Caco-2 (cell line): ENCODE results near the gene SMARCD3. TPM values are rescaled to one million over a fixed set of nuclear protein-coding genes. Genes with fewer than 3 reads are reported as not detected.
A peak's percentile ranks its signal among the peaks of the same experiment; 100 is the strongest.

ENCODE experiments used
- BruUV-seq: library from RNA; stranded (reverse); fragments of 400-500 nt; replicated peaks from 2 replicates; lab custom pipeline; 2021; lab: Mats Ljungman, UMichigan
- CTCF ChIA-PET: fragments of 300-600 bp; sonication (Branson Sonifier 250); formaldehyde crosslinking; loops from one replicate; lab custom pipeline; 2022; ENCODE audit warnings: antibody characterized with exemption; lab: Charles Lee
- POLR2A ChIA-PET: fragments of 300-600 bp; sonication (Branson Sonifier 250); formaldehyde crosslinking; loops from one replicate; lab custom pipeline; 2022; ENCODE audit warnings: antibody characterized with exemption; lab: Charles Lee
- DNase-seq, 2 experiments: peaks; one replicate each; pipeline versions ENCODE4 v3.0.0 to v3.0.0-alpha.2; 2020 to 2022
- H3K27me3 ChIP-seq: replicated peaks from 2 replicates; pipeline ENCODE4 v1.6.0; 2011; ENCODE audit warnings: low read length; ENCODE audit not compliant: control insufficient read depth, insufficient read depth
- H3K36me3 ChIP-seq: 2 replicates; pipeline ENCODE4 v1.5.1; 2011; ENCODE audit warnings: low read length; ENCODE audit not compliant: control insufficient read depth, insufficient read depth
- H3K4me1 ChIP-seq: fragments of 250-450 bp; sonication (Bioruptor Pico); 2 replicates; pipeline ENCODE4 v1.5.1; 2020; ENCODE audit warnings: mild to moderate bottlenecking
- H3K4me3 ChIP-seq: 2 replicates; pipeline ENCODE4 v1.5.1; 2011; ENCODE audit warnings: low read depth, mild to moderate bottlenecking, control low read depth, low read length
- H3K9me3 ChIP-seq: fragments of 250-450 bp; sonication (Bioruptor Pico); 2 replicates; pipeline ENCODE4 v1.5.1; 2020; ENCODE audit warnings: mild to moderate bottlenecking, moderate library complexity
- H3K27ac Mint-ChIP-seq: one replicate; pipeline ENCODE4 v1.8.0; 2022; ENCODE audit warnings: mixed read lengths; ENCODE audit not compliant: unreplicated experiment
- H3K27me3 Mint-ChIP-seq: one replicate; pipeline ENCODE4 v1.8.0; 2022; ENCODE audit warnings: mixed read lengths; ENCODE audit not compliant: insufficient read depth, unreplicated experiment
- H3K36me3 Mint-ChIP-seq: one replicate; pipeline ENCODE4 v1.8.0; 2022; ENCODE audit warnings: mild to moderate bottlenecking, mixed read lengths; ENCODE audit not compliant: insufficient read depth, unreplicated experiment
- H3K4me1 Mint-ChIP-seq: one replicate; pipeline ENCODE4 v1.8.0; 2022; ENCODE audit warnings: low read depth, mixed read lengths; ENCODE audit not compliant: unreplicated experiment
- H3K4me3 Mint-ChIP-seq: one replicate; pipeline ENCODE4 v1.8.0; 2022; ENCODE audit warnings: mild to moderate bottlenecking, moderate library complexity, mixed read lengths; ENCODE audit not compliant: unreplicated experiment
- H3K9me3 Mint-ChIP-seq: one replicate; pipeline ENCODE4 v1.8.0; 2022; ENCODE audit warnings: mixed read lengths; ENCODE audit not compliant: unreplicated experiment
- CTCF ChIP-seq, 2 experiments: fragments of 200-600 bp in 1 of 2; IDR thresholded peaks; 1 replicate in 1 of 2; 2 replicates in 1 of 2; pipeline versions ENCODE4 v1.5.1 to v1.8.0; 2011 to 2022; ENCODE audit warnings: antibody characterized with exemption in 1 of 2, control low read depth in 1 of 2, inconsistent platforms in 1 of 2, low read depth in 1 of 2, low read length in 1 of 2, mild to moderate bottlenecking in 1 of 2, moderate library complexity in 1 of 2; ENCODE audit not compliant: insufficient read depth in 1 of 2, severe bottlenecking in 1 of 2, unreplicated experiment in 1 of 2
- intact Hi-C: fragments of 100-400 bp; cut with micrococcal nuclease; formaldehyde crosslinking; loops from one replicate; pipeline ENCODE4 v1.10.0; 2022; ENCODE audit not compliant: unreplicated experiment
- total RNA-seq: library from RNA; stranded (reverse); gene quantifications from 2 replicates; pipeline ENCODE4 v1.2.3, GENCODE V29; 2022

Gene SMARCD3
- total RNA-seq, 1 experiment from 2014 or later: 27.8 TPM

GRCh38 chr7:151240942-151241754 lies 7.3 kb downstream of the SMARCD3 start:
- Histone ChIP-seq H3K4me1 (peaks cover 8% of the 10 kb centered on the region; the same call in 1 of the 2 replicates), H3K4me3 (no peak overlapping the region), H3K9me3 (no peaks in the 10 kb centered on the region), H3K27me3 (no peaks in the 10 kb centered on the region), H3K36me3 (no peaks in the 10 kb centered on the region)
- DNase-seq: no peak
- Mint-ChIP-seq H3K4me1 (peaks cover 13% of the 10 kb centered on the region), H3K27me3 (no peaks in the 10 kb centered on the region), H3K4me3 (no peak overlapping the region), H3K9me3 (no peaks in the 10 kb centered on the region), H3K36me3 (peaks cover 40% of the 10 kb centered on the region), H3K27ac (no peak overlapping the region)
- ChIA-PET POLR2A (interaction anchor here (0.6 to 1.0 kb wide), 2 partner anchors 14 to 178 kb away, joined by 6 to 8 read pairs; partner anchors contain the start of gene ABCF2), CTCF (no interaction called here)
- intact Hi-C loops: no loop called here
- no peak for TF ChIP-seq CTCF (IDR thresholded peaks at IDR 0.05; ENCODE audit: insufficient read depth in 1 of 2, low read depth in 1 of 2, low read length in 1 of 2, severe bottlenecking in 1 of 2, unreplicated experiment in 1 of 2)
- BruUV-seq: no TSS peak

DNA sequence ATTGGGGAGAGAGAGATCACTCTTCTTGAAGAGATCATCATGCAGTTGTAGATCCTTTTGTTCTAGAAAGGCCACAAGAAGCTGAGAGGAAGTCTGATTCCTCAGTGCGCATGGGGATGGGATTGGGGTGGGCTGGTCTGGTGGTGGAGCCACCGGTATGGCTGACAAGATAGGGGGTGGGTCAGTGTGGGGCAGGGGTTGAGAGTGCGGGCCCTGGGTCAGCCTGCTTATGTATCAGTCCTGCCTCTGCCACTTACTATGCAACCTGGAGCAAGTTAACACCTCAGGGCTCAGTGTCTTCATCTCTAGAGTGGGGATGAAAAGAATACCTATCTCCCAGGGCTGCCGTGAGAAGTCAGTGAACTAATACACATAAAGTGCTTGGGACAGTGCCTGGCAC lies 8.0 kb downstream of the SMARCD3 start:
- Histone ChIP-seq H3K27me3 (no peaks in the 10 kb centered on the region), H3K36me3 (no peaks in the 10 kb centered on the region), H3K4me3 (no peak overlapping the region), H3K9me3 (no peaks in the 10 kb centered on the region), H3K4me1 (peaks cover 8% of the 10 kb centered on the region; the same call in 1 of the 2 replicates)
- Mint-ChIP-seq H3K27me3 (no peaks in the 10 kb centered on the region), H3K27ac (peak overlapping the region; percentile 67), H3K4me1 (peaks cover 13% of the 10 kb centered on the region), H3K36me3 (peaks cover 41% of the 10 kb centered on the region), H3K9me3 (no peaks in the 10 kb centered on the region), H3K4me3 (no peak overlapping the region)
- CTCF ChIA-PET: no interaction called here
- no peak for TF ChIP-seq CTCF (IDR thresholded peaks at IDR 0.05; ENCODE audit: insufficient read depth in 1 of 2, low read depth in 1 of 2, low read length in 1 of 2, severe bottlenecking in 1 of 2, unreplicated experiment in 1 of 2)
- no TSS peak for BruUV-seq
- intact Hi-C loops: no loop called here
- DNase-seq: no peak
- POLR2A ChIA-PET: interaction anchor here (1.0 kb wide), 1 partner anchor 13 kb away, joined by 8 read pairs; the partner anchor contains the start of gene ABCF2

DNA sequence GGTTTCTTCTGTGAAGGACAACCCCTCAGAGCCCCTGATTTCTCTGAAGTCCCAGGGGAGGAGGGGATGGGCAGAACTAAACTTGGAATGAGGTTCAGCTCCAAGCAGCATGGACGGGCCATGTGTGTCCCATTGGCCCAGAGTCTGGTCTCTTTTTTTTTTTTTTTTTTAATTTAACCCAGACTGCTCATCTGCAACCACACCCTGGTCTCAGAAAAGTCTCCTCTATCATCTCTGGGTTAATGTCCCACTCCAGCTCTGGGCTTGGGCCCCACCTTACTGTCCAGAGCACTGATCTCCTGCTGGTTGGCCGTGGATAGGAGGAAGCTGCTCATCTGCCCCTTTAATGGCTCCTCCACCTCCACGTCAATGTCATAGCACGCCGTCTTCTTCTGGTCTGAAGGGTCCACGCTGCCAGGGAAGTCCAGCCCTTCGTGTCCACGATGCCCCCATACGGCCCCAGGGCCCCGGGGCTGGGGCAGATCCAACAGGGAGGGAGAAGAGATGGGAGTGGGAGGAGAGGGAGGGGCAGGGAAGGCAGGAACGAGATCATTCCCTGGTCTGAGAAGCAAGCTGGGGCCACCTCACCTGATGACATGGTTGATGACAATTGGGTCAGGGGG lies 8.5 kb downstream of the SMARCD3 start:
- POLR2A ChIA-PET: interaction anchor here (1.0 kb wide), 1 partner anchor 13 kb away, joined by 8 read pairs; the partner anchor contains the start of gene ABCF2
- Mint-ChIP-seq H3K36me3 (peaks cover 41% of the 10 kb centered on the region), H3K4me3 (no peak overlapping the region), H3K4me1 (peaks cover 13% of the 10 kb centered on the region), H3K27me3 (no peaks in the 10 kb centered on the region), H3K9me3 (no peaks in the 10 kb centered on the region), H3K27ac (peak overlapping the region; percentile 67)
- TF ChIP-seq CTCF (IDR thresholded peaks at IDR 0.05; ENCODE audit: insufficient read depth in 1 of 2, low read depth in 1 of 2, low read length in 1 of 2, severe bottlenecking in 1 of 2, unreplicated experiment in 1 of 2): no peak
- DNase-seq: no peak
- H3K9me3 ChIP-seq: no peaks in the 10 kb centered on the region
- peaks cover 8% of the 10 kb centered on the region; the same call in 1 of the 2 replicates for H3K4me1 ChIP-seq
- no TSS peak for BruUV-seq
- no peak overlapping the region for H3K4me3 ChIP-seq
- no peaks in the 10 kb centered on the region for H3K36me3 ChIP-seq
- no peaks in the 10 kb centered on the region for H3K27me3 ChIP-seq
- CTCF ChIA-PET: no interaction called here
- intact Hi-C loops: no loop called here
